ENCODE measurements around the gene AKT1S1.

DNA sequence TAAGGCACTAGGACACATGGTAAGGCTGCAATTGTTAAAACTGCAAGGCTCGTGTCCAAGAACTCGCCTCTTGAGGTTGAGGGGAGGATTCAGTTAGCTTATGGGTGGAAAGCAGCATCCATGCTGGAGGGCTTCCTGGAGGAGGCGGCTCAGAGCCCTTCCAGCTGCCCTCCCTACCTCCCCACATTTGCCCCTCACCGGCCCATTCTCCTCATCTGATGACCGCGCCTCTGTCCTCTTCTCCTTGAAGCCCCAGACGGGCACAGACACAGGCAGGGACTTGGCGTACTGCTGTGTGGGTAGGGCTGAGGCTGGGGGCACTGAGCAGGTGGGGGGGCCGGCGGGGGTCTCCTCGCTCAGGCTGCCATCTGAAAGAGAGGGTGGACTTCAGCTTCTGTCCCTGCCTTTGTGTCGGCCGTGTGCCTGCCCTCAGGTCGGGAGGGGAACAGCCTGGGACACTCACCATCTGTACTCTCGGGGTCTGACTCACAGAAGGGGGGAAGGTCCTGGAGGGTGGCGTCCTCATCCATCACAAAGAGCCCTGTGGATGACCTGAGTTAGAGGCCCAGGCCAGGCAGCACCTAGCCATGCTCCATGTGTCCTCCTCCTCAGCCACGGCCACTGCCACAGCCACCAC is 5.7 kb downstream of the AKT1S1 start:
- TF ChIP-seq, protein P1, sequence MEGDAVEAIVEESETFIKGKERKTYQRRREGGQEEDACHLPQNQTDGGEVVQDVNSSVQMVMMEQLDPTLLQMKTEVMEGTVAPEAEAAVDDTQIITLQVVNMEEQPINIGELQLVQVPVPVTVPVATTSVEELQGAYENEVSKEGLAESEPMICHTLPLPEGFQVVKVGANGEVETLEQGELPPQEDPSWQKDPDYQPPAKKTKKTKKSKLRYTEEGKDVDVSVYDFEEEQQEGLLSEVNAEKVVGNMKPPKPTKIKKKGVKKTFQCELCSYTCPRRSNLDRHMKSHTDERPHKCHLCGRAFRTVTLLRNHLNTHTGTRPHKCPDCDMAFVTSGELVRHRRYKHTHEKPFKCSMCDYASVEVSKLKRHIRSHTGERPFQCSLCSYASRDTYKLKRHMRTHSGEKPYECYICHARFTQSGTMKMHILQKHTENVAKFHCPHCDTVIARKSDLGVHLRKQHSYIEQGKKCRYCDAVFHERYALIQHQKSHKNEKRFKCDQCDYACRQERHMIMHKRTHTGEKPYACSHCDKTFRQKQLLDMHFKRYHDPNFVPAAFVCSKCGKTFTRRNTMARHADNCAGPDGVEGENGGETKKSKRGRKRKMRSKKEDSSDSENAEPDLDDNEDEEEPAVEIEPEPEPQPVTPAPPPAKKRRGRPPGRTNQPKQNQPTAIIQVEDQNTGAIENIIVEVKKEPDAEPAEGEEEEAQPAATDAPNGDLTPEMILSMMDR (conservative IDR thresholded peaks at IDR 0.05; ENCODE audit: low read depth, low read length): no peak
- TF ChIP-seq EZH2phosphoT487 (IDR thresholded peaks at IDR 0.05; ENCODE audit: borderline replicate concordance, low read length) (no peak), EZH2 (IDR thresholded peaks at IDR 0.05; ENCODE audit: low read length, unreplicated experiment) (no peak)

Data from PC-3 (cell line).